GM23248 (cell line): ENCODE measurements around the gene RABGAP1L.

Experiments used
- EZH2 ChIP-seq: fragments of 200-600 bp; sonication (generic); IDR thresholded peaks from 2 replicates; pipeline ENCODE4 v1.6.1; 2018; ENCODE audit warnings: antibody characterized with exemption, mild to moderate bottlenecking; ENCODE audit not compliant: insufficient read depth, poor library complexity, severe bottlenecking
- EZH2phosphoT487 ChIP-seq: fragments of 200-600 bp; sonication (generic); IDR thresholded peaks from 2 replicates; pipeline ENCODE4 v1.6.1; 2018; ENCODE audit warnings: antibody characterized with exemption, moderate library complexity, mild to moderate bottlenecking, low read depth; ENCODE audit not compliant: insufficient read depth

DNA sequence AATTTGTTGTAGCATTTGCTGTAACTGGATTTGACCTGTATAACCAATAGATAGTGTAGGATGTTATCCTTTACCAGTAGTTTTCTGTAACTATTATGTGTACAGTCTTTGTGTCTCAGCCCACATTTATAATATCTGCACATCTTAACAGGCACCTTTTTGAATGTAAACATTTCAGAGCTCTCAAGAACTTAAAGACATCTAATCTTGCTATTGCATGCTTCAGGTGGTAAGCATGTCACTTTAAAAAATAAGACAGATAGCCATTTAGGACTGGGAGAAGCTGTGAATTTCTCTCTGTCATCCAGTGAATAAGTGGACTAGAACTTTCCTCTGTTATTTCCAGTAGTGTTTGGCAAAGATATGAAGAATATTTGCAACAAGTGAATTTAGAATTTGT, 265.8 kb downstream of the RABGAP1L start:
- TF ChIP-seq EZH2 (no peak), EZH2phosphoT487 (no peak)
